ENCODE measurements around the gene SLX9.
"Not testable (repeated sequence)": the region's sequence is repeated elsewhere in the genome, so short reads cannot be mapped to it uniquely, and the experiment has no call there.

The SLX9 gene

GRCh38 chr21:44903050-44903685, 36.7 kb upstream of the SLX9 start:
- DNase-seq = no peak

- no peak for DNase-seq
Observed at GRCh38 chr21:44903689-44904088, 36.1 kb upstream of the SLX9 start.

GRCh38 chr21:44904141-44904923, 35.5 kb upstream of the SLX9 start:
- no peak for DNase-seq

GRCh38 chr21:44905016-44905727, 34.7 kb upstream of the SLX9 start:
- DNase-seq = no peak

- DNase-seq = no peak
Observed at GRCh38 chr21:44905728-44906090, 34.1 kb upstream of the SLX9 start.

- no peak for DNase-seq
Observed at GRCh38 chr21:44907225-44907965, 32.4 kb upstream of the SLX9 start.

GRCh38 chr21:44907966-44908895, 31.6 kb upstream of the SLX9 start:
- no peak for DNase-seq

GRCh38 chr21:44908908-44909307, 30.9 kb upstream of the SLX9 start:
- no peak for DNase-seq

- no peak for DNase-seq
Observed at GRCh38 chr21:44909719-44910118, 30.1 kb upstream of the SLX9 start.

GRCh38 chr21:44910229-44911067, 29.4 kb upstream of the SLX9 start:
- no peak for DNase-seq

GRCh38 chr21:44911068-44911383, 28.8 kb upstream of the SLX9 start:
- DNase-seq = no peak

- DNase-seq = peak; percentile 81
Observed at GRCh38 chr21:44911384-44912157, 28.3 kb upstream of the SLX9 start.

GRCh38 chr21:44912158-44912473, 27.7 kb upstream of the SLX9 start:
- no peak for DNase-seq

- not testable (repeated sequence) for DNase-seq
Observed at GRCh38 chr21:44912506-44913412, 27.1 kb upstream of the SLX9 start.

GRCh38 chr21:44913425-44914175, 26.2 kb upstream of the SLX9 start:
- DNase-seq = no peak

- no peak for DNase-seq
Observed at GRCh38 chr21:44914176-44914874, 25.5 kb upstream of the SLX9 start.

GRCh38 chr21:44916965-44917364, 22.9 kb upstream of the SLX9 start:
- DNase-seq = no peak

GRCh38 chr21:44917446-44918106, 22.3 kb upstream of the SLX9 start:
- no peak for DNase-seq

Data from NCI-H1694 (cell line).